ENCODE measurements around the gene DNAJB1.

Gene DNAJB1

DNA sequence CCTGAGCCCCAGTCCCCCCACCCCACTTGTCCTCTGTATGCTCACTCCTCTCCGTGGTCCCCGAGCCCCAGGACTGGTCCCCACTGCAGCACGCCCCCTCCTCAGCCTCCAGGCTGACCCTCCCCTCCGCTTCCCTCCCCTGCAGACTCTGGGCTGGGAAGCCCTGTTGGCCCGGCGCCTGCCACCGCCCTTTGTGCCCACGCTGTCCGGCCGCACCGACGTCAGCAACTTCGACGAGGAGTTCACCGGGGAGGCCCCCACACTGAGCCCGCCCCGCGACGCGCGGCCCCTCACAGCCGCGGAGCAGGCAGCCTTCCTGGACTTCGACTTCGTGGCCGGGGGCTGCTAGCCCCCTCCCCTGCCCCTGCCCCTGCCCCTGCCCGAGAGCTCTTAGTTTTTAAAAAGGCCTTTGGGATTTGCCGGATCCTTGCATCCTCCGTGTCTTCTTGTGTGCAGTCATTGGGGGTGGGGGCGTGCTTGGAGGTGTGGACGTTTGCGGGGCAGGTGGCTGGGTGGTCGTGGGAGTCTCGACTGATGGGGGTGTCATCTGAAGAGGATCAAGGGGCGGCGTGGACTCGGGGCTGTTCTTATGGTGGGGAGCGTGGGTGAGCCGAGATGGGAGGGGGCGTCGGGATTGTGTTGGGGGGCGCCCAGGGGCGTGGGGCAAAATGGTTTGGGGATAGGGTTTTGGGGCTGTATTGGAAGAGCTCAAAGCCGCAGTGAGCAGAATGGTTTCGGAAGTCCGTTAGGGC lies 46.6 kb downstream of the DNAJB1 start:
- TF ChIP-seq, protein P1, sequence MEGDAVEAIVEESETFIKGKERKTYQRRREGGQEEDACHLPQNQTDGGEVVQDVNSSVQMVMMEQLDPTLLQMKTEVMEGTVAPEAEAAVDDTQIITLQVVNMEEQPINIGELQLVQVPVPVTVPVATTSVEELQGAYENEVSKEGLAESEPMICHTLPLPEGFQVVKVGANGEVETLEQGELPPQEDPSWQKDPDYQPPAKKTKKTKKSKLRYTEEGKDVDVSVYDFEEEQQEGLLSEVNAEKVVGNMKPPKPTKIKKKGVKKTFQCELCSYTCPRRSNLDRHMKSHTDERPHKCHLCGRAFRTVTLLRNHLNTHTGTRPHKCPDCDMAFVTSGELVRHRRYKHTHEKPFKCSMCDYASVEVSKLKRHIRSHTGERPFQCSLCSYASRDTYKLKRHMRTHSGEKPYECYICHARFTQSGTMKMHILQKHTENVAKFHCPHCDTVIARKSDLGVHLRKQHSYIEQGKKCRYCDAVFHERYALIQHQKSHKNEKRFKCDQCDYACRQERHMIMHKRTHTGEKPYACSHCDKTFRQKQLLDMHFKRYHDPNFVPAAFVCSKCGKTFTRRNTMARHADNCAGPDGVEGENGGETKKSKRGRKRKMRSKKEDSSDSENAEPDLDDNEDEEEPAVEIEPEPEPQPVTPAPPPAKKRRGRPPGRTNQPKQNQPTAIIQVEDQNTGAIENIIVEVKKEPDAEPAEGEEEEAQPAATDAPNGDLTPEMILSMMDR (conservative IDR thresholded peaks at IDR 0.05; ENCODE audit: control insufficient read depth, insufficient read depth, low read depth, low read length) = no peak
- DNase-seq (ENCODE audit: low read depth) = no peak
- no peak overlapping the region for H3K4me3 ChIP-seq (ENCODE audit: control insufficient read depth, low read depth, low read length)

DNA sequence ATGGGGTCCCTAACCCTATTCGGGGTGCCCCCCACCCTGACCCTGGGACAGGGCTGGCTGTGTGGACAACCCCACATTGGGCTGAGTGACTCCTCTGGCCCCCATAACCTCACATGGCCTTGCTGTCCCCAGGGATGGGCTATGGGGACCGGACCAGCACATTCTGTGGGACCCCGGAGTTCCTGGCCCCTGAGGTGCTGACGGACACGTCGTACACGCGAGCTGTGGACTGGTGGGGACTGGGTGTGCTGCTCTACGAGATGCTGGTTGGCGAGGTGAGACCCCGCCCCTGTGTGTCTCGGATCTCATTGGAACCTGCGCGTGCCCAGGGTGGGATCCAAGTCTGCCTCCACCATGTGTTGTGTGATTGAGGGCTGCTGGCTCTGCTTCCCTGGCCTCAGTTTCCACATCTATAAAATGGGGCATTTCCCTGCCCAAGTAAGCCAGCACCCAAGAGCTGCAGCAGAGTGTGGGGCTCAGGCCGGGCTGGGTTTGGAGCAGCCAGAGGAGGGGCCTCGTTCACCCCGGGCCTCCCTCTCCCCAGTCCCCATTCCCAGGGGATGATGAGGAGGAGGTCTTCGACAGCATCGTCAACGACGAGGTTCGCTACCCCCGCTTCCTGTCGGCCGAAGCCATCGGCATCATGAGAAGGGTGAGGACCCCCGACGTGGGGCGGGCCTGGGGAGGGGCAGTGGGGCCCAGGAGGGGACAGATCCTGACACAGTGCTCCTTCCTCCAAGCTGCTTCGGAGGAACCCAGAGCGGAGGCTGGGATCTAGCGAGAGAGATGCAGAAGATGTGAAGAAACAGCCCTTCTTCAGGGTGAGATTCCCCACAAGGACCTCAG lies 47.9 kb downstream of the DNAJB1 start:
- H3K4me3 ChIP-seq (ENCODE audit: control insufficient read depth, low read depth, low read length) = no peak overlapping the region
- DNase-seq (ENCODE audit: low read depth) = no peak
- TF ChIP-seq, protein P1 (conservative IDR thresholded peaks at IDR 0.05; ENCODE audit: control insufficient read depth, insufficient read depth, low read depth, low read length) = no peak

DNA sequence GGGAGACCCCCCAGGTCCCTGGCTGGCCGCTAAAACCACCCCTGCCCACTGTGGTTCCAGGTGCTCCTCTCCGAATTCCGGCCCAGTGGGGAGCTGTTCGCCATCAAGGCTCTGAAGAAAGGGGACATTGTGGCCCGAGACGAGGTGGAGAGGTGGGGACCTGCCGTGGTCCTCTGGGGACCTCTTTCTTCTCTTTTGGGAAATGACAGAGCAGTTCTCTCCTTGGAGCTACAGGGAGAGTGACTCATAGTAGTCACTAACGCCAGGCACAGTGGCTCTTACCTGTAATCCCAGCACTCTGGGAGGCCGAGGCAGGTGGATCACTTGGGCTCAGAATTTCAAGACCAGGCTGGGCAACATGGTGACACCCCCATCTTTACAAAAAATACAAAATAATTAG lies 50.4 kb downstream of the DNAJB1 start:
- TF ChIP-seq, protein P1 (conservative IDR thresholded peaks at IDR 0.05; ENCODE audit: control insufficient read depth, insufficient read depth, low read depth, low read length) = no peak
- DNase-seq (ENCODE audit: low read depth) = no peak
- H3K4me3 ChIP-seq (ENCODE audit: control insufficient read depth, low read depth, low read length) = no peak overlapping the region

DNA sequence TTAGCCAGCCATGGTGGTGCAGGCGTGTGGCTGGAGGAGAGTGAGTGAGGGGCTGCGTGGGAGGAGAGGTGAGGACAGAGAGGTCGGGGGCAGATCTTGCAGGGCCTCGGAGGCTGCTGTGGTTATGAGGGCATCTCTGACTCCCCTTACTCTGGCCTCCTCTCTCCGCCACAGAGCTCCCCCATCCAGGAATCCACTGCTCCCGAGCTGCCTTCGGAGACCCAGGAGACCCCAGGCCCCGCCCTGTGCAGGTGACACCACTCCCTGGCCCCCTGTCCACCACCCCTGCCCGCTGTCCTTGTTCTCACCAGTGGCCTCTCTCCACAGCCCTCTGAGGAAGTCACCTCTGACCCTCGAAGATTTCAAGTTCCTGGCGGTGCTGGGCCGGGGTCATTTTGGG lies 50.8 kb downstream of the DNAJB1 start:
- H3K4me3 ChIP-seq (ENCODE audit: control insufficient read depth, low read depth, low read length) = no peak overlapping the region
- TF ChIP-seq, protein P1 (conservative IDR thresholded peaks at IDR 0.05; ENCODE audit: control insufficient read depth, insufficient read depth, low read depth, low read length) = no peak
- DNase-seq (ENCODE audit: low read depth) = no peak

Measured in fibroblast of mammary gland (primary cell).